ENCODE measurements around the gene KCTD17. TPM values are rescaled to one million over a fixed set of nuclear protein-coding genes. Genes with fewer than 3 reads are reported as not detected.

KCTD17 gene
- total and polyA plus RNA-seq, 2 of the 13 experiments (the other 11 are each of a cell fraction or from before 2014, with no cell fraction given) = 5.3 to 11.7 TPM

GRCh38 chr22:37080438-37080837, 28.9 kb downstream of the KCTD17 start (continued):
- TF ChIP-seq, protein P1, sequence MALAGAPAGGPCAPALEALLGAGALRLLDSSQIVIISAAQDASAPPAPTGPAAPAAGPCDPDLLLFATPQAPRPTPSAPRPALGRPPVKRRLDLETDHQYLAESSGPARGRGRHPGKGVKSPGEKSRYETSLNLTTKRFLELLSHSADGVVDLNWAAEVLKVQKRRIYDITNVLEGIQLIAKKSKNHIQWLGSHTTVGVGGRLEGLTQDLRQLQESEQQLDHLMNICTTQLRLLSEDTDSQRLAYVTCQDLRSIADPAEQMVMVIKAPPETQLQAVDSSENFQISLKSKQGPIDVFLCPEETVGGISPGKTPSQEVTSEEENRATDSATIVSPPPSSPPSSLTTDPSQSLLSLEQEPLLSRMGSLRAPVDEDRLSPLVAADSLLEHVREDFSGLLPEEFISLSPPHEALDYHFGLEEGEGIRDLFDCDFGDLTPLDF (CRISPR knock-in tag; IDR thresholded peaks at IDR 0.05) = no peak
- TF ChIP-seq POLR2A (IDR thresholded peaks at IDR 0.05; ENCODE audit: insufficient read depth in 1 of 2, low read depth in 2 of 2, low read length in 2 of 2) = no peak
- TF ChIP-seq PHF21A (CRISPR knock-in tag; IDR thresholded peaks at IDR 0.05) = no peak
- no peak for TF ChIP-seq NCOA5 (CRISPR knock-in tag; IDR thresholded peaks at IDR 0.05)
- TF ChIP-seq ZNF782 (CRISPR knock-in tag; IDR thresholded peaks at IDR 0.05; ENCODE audit: borderline replicate concordance) = no peak

DNA sequence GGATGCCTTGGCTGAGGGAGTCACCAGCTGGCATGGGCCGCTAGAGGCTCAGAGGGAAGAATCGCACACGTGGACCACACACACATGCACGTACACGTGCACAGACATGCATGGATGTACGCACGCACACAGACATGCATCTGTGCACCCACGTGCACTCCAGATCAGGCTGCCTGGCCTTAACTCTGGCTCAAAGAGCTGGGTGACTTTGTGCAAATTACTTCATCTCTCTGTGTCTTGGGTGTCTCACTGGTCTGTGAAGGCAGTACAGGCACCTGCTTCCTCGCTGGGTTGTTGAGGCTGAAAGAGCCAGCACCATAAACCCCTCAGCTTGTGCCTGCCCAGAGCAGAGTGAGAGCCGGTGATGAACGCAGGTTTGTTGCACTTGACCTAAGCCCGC, 29.3 kb downstream of the KCTD17 start:
- TF ChIP-seq ZNF446 (CRISPR knock-in tag; IDR thresholded peaks at IDR 0.05) (no peak), ZBTB2 (CRISPR knock-in tag; IDR thresholded peaks at IDR 0.05; ENCODE audit: low read depth) (no peak), MED8 (CRISPR knock-in tag; IDR thresholded peaks at IDR 0.05; ENCODE audit: insufficient replicate concordance) (no peak), ZFAT (CRISPR knock-in tag; conservative IDR thresholded peaks at IDR 0.05) (no peak), SALL2 (CRISPR knock-in tag; IDR thresholded peaks at IDR 0.05) (no peak), PHF5A (CRISPR knock-in tag; IDR thresholded peaks at IDR 0.05; ENCODE audit: low read depth, unreplicated experiment) (no peak), ZNF496 (CRISPR knock-in tag; IDR thresholded peaks at IDR 0.05; ENCODE audit: insufficient replicate concordance) (no peak), SIX4 (CRISPR knock-in tag; IDR thresholded peaks at IDR 0.05) (no peak), ZNF251 (CRISPR knock-in tag; IDR thresholded peaks at IDR 0.05) (no peak), MED13 (CRISPR knock-in tag; IDR thresholded peaks at IDR 0.05) (no peak), ATRX (CRISPR knock-in tag; IDR thresholded peaks at IDR 0.05; ENCODE audit: borderline replicate concordance) (no peak), NFYC (CRISPR knock-in tag; IDR thresholded peaks at IDR 0.05) (no peak), SP2 (CRISPR knock-in tag; IDR thresholded peaks at IDR 0.05) (no peak), ZNF720 (CRISPR knock-in tag; IDR thresholded peaks at IDR 0.05) (no peak), GABPB1 (CRISPR knock-in tag; IDR thresholded peaks at IDR 0.05) (no peak), RFXANK (CRISPR knock-in tag; IDR thresholded peaks at IDR 0.05) (no peak), ZNF484 (CRISPR knock-in tag; IDR thresholded peaks at IDR 0.05; ENCODE audit: borderline replicate concordance, low read depth) (no peak)
- TF ChIP-seq, protein P2, sequence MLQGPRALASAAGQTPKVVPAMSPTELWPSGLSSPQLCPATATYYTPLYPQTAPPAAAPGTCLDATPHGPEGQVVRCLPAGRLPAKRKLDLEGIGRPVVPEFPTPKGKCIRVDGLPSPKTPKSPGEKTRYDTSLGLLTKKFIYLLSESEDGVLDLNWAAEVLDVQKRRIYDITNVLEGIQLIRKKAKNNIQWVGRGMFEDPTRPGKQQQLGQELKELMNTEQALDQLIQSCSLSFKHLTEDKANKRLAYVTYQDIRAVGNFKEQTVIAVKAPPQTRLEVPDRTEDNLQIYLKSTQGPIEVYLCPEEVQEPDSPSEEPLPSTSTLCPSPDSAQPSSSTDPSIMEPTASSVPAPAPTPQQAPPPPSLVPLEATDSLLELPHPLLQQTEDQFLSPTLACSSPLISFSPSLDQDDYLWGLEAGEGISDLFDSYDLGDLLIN (CRISPR knock-in tag; IDR thresholded peaks at IDR 0.05; ENCODE audit: borderline replicate concordance) = no peak
- Histone ChIP-seq H4K20me1 (ENCODE audit: insufficient read depth, low read length) (no peaks in the 10 kb centered on the region), H3K27ac (ENCODE audit: extremely low read length, insufficient read depth, low read length) (no peak overlapping the region), H3K4me2 (ENCODE audit: low read depth, low read length) (no peak overlapping the region), H3K36me3 (replicated peaks in 1 of 2; ENCODE audit: control insufficient read depth in 1 of 2, insufficient read depth in 2 of 2, low read length in 2 of 2) (no peaks in the 10 kb centered on the region), H3K79me2 (ENCODE audit: insufficient read depth, low read length) (no peaks in the 10 kb centered on the region), H3K9me3 (ENCODE audit: low read length) (no peaks in the 10 kb centered on the region), H3K9ac (ENCODE audit: insufficient read depth, low read depth, low read length) (no peak overlapping the region), H2AFZ (ENCODE audit: low read length) (no peak overlapping the region), H3K4me3 (replicated peaks in 1 of 3; ENCODE audit: insufficient read depth in 1 of 3, low read depth in 2 of 3, low read length in 3 of 3) (no peak overlapping the region), H3K27me3 (ENCODE audit: control insufficient read depth in 1 of 2, insufficient read depth in 2 of 2, low read length in 2 of 2) (no peaks in the 10 kb centered on the region; a peak in 1 of 5 replicates), H3K4me1 (ENCODE audit: insufficient read depth, low read length) (0 out of 2 replicates have a peak, but pooled peaks cover 9% of the 10 kb centered on the region)
- BruUV-seq (replicated peaks) = no TSS peak
- CTCF ChIA-PET (ENCODE audit: low intra/inter-chr PET ratio, low total read pairs) = no interaction called here
- POLR2A ChIA-PET = no interaction called here
- intact Hi-C loops (cut with micrococcal nuclease; ENCODE audit: unreplicated experiment) (no loop called here), in situ Hi-C loops (cut with HindIII; ENCODE audit: extremely low pct_ligation_motif_present, low pct_unique_long_range_greater_than_20kb) (no loop called here)
- 73% methylated on average over 8 of the region's 12 CpGs for WGBS (ENCODE audit: low lambda C conversion rate)
- no peak for ATAC-seq
- no peak for DNase-seq (ENCODE audit: low spot score)
- FAIRE-seq = no peak
